IMR-90 (cell line): ENCODE results near the gene DAAM1. TPM values are rescaled to one million over a fixed set of nuclear protein-coding genes. Genes with fewer than 3 reads are reported as not detected.

Experiments
- ATAC-seq: fragments of 200-7000 bp; cut with Tn5 transposase; 2 replicates; pipeline ENCODE4 v1.9.1; 2020; ENCODE audit warnings: low read depth, mild to moderate bottlenecking, moderate library complexity
- BruUV-seq: library from RNA; stranded (reverse); fragments of 400-500 nt; replicated peaks from 2 replicates; lab custom pipeline; 2021; lab: Mats Ljungman, UMichigan
- CTCF ChIA-PET: fragments of 300-600 bp; formaldehyde crosslinking; extraction: SDS; loops from one replicate; lab custom pipeline; 2021; ENCODE audit warnings: antibody characterized with exemption; lab: Yijun Ruan, JAX
- POLR2A ChIA-PET: fragments of 300-600 bp; sonication (Branson Sonifier 250); formaldehyde crosslinking; loops from one replicate; lab custom pipeline; 2022; ENCODE audit warnings: antibody characterized with exemption; ENCODE audit not compliant: unreplicated experiment; lab: Charles Lee
- DNase-seq: peaks from one replicate; pipeline ENCODE4 v3.0.0; 2013
- H2AFZ ChIP-seq: replicated peaks from 2 replicates; pipeline ENCODE3; 2013; ENCODE audit warnings: low read length, mild to moderate bottlenecking; ENCODE audit not compliant: poor library complexity
- H2AK5ac ChIP-seq: 2 replicates; pipeline ENCODE4 v1.6.1; 2013; ENCODE audit warnings: low read depth, low read length, inconsistent platforms
- H2AK9ac ChIP-seq: replicated peaks from 2 replicates; pipeline ENCODE3; 2013; ENCODE audit warnings: mild to moderate bottlenecking, low read depth, low read length, moderate library complexity; ENCODE audit not compliant: poor library complexity
- H2BK120ac ChIP-seq: 2 replicates; pipeline ENCODE4 v1.6.1; 2013; ENCODE audit warnings: low read depth, low read length, inconsistent platforms
- H2BK15ac ChIP-seq: 3 replicates; pipeline ENCODE4 v1.6.1; 2013; ENCODE audit warnings: low read depth, low read length, inconsistent platforms
- H2BK20ac ChIP-seq: 2 replicates; pipeline ENCODE4 v1.6.1; 2013; ENCODE audit warnings: low read depth, mild to moderate bottlenecking, inconsistent platforms, low read length, moderate library complexity
- H2BK5ac ChIP-seq: 2 replicates; pipeline ENCODE4 v1.6.1; 2013; ENCODE audit warnings: mild to moderate bottlenecking, low read depth, low read length, inconsistent platforms; ENCODE audit not compliant: poor library complexity, severe bottlenecking
- H3K14ac ChIP-seq: replicated peaks from 2 replicates; pipeline ENCODE4 v1.6.1; 2013; ENCODE audit warnings: low read depth, low read length, inconsistent platforms
- H3K18ac ChIP-seq: 2 replicates; pipeline ENCODE4 v1.6.1; 2013; ENCODE audit warnings: low read depth, low read length, control low read depth
- H3K23ac ChIP-seq: 2 replicates; pipeline ENCODE4 v1.6.1; 2013; ENCODE audit warnings: low read depth, low read length, inconsistent platforms
- H3K27ac ChIP-seq: 2 replicates; pipeline ENCODE4 v1.5.1; 2013; ENCODE audit warnings: mild to moderate bottlenecking, control low read depth, low read length; ENCODE audit not compliant: insufficient read depth
- H3K27me3 ChIP-seq: 2 replicates; pipeline ENCODE4 v1.6.1; 2013; ENCODE audit warnings: low read length; ENCODE audit not compliant: control insufficient read depth, insufficient read depth
- H3K36me3 ChIP-seq: 2 replicates; pipeline ENCODE4 v1.6.1; 2013; ENCODE audit warnings: low read length, mixed read lengths; ENCODE audit not compliant: control insufficient read depth, insufficient read depth
- H3K4ac ChIP-seq: 2 replicates; pipeline ENCODE4 v1.6.1; 2013; ENCODE audit warnings: low read depth, low read length, inconsistent platforms
- H3K4me1 ChIP-seq: 2 replicates; pipeline ENCODE4 v1.6.1; 2013; ENCODE audit warnings: low read length, mixed read lengths; ENCODE audit not compliant: control insufficient read depth, insufficient read depth
- H3K4me2 ChIP-seq: 2 replicates; pipeline ENCODE4 v1.6.1; 2013; ENCODE audit warnings: low read depth, mild to moderate bottlenecking, control low read depth, low read length, moderate library complexity
- H3K4me3 ChIP-seq: 2 replicates; pipeline ENCODE4 v1.5.1; 2013; ENCODE audit warnings: low read depth, mild to moderate bottlenecking, control low read depth, low read length, moderate library complexity; ENCODE audit not compliant: insufficient read depth
- H3K56ac ChIP-seq: 2 replicates; pipeline ENCODE4 v1.6.1; 2013; ENCODE audit warnings: low read length, inconsistent platforms; ENCODE audit not compliant: insufficient read depth; ENCODE audit errors: extremely low read depth
- H3K79me1 ChIP-seq, 2 experiments: 2 replicates each; pipeline ENCODE4 v1.6.1; 2013; ENCODE audit warnings: low read length in 2 of 2, inconsistent platforms in 1 of 2, low read depth in 1 of 2
- H3K9ac ChIP-seq: 2 replicates; pipeline ENCODE4 v1.6.1; 2013; ENCODE audit warnings: low read depth, low read length, control low read depth
- H3K9me1 ChIP-seq: 2 replicates; pipeline ENCODE4 v1.6.1; 2013; ENCODE audit warnings: low read length, inconsistent platforms; ENCODE audit not compliant: insufficient read depth
- H3K9me3 ChIP-seq: 2 replicates; pipeline ENCODE4 v1.6.1; 2013; ENCODE audit warnings: low read length; ENCODE audit not compliant: control insufficient read depth, insufficient read depth
- H4K20me1 ChIP-seq: 2 replicates; pipeline ENCODE4 v1.6.1; 2013; ENCODE audit warnings: low read length, inconsistent platforms; ENCODE audit not compliant: insufficient read depth
- H4K5ac ChIP-seq: 2 replicates; pipeline ENCODE4 v1.6.1; 2013; ENCODE audit warnings: mild to moderate bottlenecking, low read depth, low read length, control low read depth
- H4K8ac ChIP-seq, 2 experiments: 2 replicates each; pipeline ENCODE4 v1.6.1; 2013; ENCODE audit warnings: low read depth in 2 of 2, low read length in 2 of 2, control low read depth in 1 of 2, inconsistent platforms in 1 of 2
- H4K91ac ChIP-seq: 2 replicates; pipeline ENCODE4 v1.6.1; 2013; ENCODE audit warnings: low read depth, low read length, inconsistent platforms; ENCODE audit not compliant: insufficient read depth
- BHLHE40 ChIP-seq: fragments of 150-350 bp; IDR thresholded peaks from 2 replicates; pipeline ENCODE4 v1.6.1; 2016; ENCODE audit warnings: mild to moderate bottlenecking, low read depth, low read length
- CEBPB ChIP-seq: IDR thresholded peaks from 2 replicates; pipeline ENCODE4 v1.6.1; 2012; ENCODE audit warnings: low read depth, low read length, improper control_type of control experiment
- CHD1 ChIP-seq: IDR thresholded peaks from 2 replicates; pipeline ENCODE4 v1.6.1; 2012; ENCODE audit warnings: low read depth, low read length, improper control_type of control experiment
- FOS ChIP-seq: fragments of 150-350 bp; IDR thresholded peaks from 2 replicates; pipeline ENCODE4 v1.6.1; 2016; ENCODE audit warnings: low read depth, low read length
- MAFK ChIP-seq: IDR thresholded peaks from 2 replicates; pipeline ENCODE4 v1.6.1; 2012; ENCODE audit warnings: low read depth, low read length, improper control_type of control experiment
- MAZ ChIP-seq: IDR thresholded peaks from 2 replicates; pipeline ENCODE4 v1.6.1; 2012; ENCODE audit warnings: low read depth, mild to moderate bottlenecking, low read length, improper control_type of control experiment, moderate library complexity, borderline replicate concordance
- MXI1 ChIP-seq: IDR thresholded peaks from 2 replicates; pipeline ENCODE4 v1.6.1; 2012; ENCODE audit warnings: low read depth, mild to moderate bottlenecking, low read length, moderate library complexity, borderline replicate concordance
- NFE2L2 ChIP-seq: fragments of 150-350 bp; IDR thresholded peaks from 2 replicates; pipeline ENCODE4 v1.6.1; 2016; ENCODE audit warnings: low read depth, mild to moderate bottlenecking, low read length
- POLR2A ChIP-seq: IDR thresholded peaks from 2 replicates; pipeline ENCODE4 v1.6.1; 2012; ENCODE audit warnings: mild to moderate bottlenecking, low read depth, low read length
- RAD21 ChIP-seq: IDR thresholded peaks from 2 replicates; pipeline ENCODE4 v1.6.1; 2012; ENCODE audit warnings: low read length, improper control_type of control experiment
- RCOR1 ChIP-seq: IDR thresholded peaks from 2 replicates; pipeline ENCODE4 v1.6.1; 2012; ENCODE audit warnings: mild to moderate bottlenecking, low read length, improper control_type of control experiment; ENCODE audit not compliant: insufficient replicate concordance
- SMC3 ChIP-seq: fragments of 150-350 bp; IDR thresholded peaks from 2 replicates; pipeline ENCODE4 v1.6.1; 2016; ENCODE audit warnings: low read depth, mild to moderate bottlenecking, antibody characterized with exemption, low read length, moderate library complexity
- WGBS, 2 experiments: methylation state at CpG; one replicate each; pipeline versions ENCODE4 v1.1.5 to v1.1.7; 2013; ENCODE audit warnings: missing lambda C conversion rate in 2 of 2; ENCODE audit not compliant: insufficient read length in 1 of 2; ENCODE audit errors: extremely low coverage in 2 of 2; 5-methylcytosine and 5-hydroxymethylcytosine counted together
- dilution Hi-C: fragments of 300-500 bp; cut with HindIII; formaldehyde crosslinking; loops from one replicate; pipeline ENCODE4 v1.14.3; 2018; ENCODE audit warnings: low sequenced_read_pairs; ENCODE audit not compliant: unreplicated experiment
- in situ Hi-C: fragments of 300-500 bp; cut with MboI; formaldehyde crosslinking; loops from 3 replicates; pipeline ENCODE4 v1.14.3; 2019; ENCODE audit warnings: low sequenced_read_pairs, inconsistent platforms, mixed read lengths
- intact Hi-C: fragments of 100-400 bp; cut with micrococcal nuclease; formaldehyde crosslinking; loops from 2 replicates; pipeline ENCODE4 v1.10.0; 2022
- polyA plus RNA-seq, 3 experiments: library from polyadenylated mRNA; depleted of rRNA; stranded (reverse); fragments of >200 nt; gene quantifications; 2 replicates each; pipeline ENCODE4 v1.2.3, GENCODE V29; 2012; ENCODE audit warnings: low replicate concordance in 1 of 3
- total RNA-seq: library from RNA; depleted of rRNA; stranded (reverse); fragments of >200 nt; gene quantifications from 2 replicates; pipeline ENCODE4 v1.2.3, GENCODE V29; 2012
- TF ChIP-seq, protein P1 (sequence below): fragments of 150-350 bp; IDR thresholded peaks from 2 replicates; pipeline ENCODE4 v1.6.1; 2016; ENCODE audit warnings: low read depth, mild to moderate bottlenecking, low read length, moderate library complexity, borderline replicate concordance
- TF ChIP-seq, protein P2 (sequence below): fragments of 150-350 bp; IDR thresholded peaks from 2 replicates; pipeline ENCODE4 v1.6.1; 2017; ENCODE audit warnings: mild to moderate bottlenecking, antibody characterized with exemption, low read length, low read depth
- TF ChIP-seq, protein P3 (sequence below): conservative IDR thresholded peaks from 2 replicates; pipeline ENCODE4 v1.5.1; 2012; ENCODE audit warnings: mild to moderate bottlenecking, low read depth, low read length, improper control_type of control experiment

DAAM1 gene
- total and polyA plus RNA-seq, 2 of the 4 experiments (the other 2 are of a cell fraction) = 4.8 to 5.4 TPM

DNA sequence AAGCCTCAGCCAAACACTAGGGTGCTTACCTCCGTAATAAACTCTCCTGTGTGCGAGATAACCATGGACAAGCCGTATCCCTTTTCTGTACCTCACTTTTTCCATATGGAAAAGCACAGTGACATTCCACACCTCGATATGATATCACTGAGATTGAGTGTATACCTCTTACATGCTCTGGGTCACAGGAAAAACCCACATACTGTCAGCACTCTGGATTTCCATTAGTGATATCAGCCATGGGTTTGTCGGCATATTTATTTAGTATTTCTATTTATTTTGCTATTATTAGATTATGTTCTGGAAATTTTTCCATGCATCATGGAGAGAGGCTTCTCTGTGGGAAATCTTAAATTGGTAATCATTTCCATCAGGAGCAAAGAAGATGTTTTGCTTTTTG lies 28.0 kb upstream of the DAAM1 start:
- H2AK9ac ChIP-seq = no peak overlapping the region
- H4K5ac ChIP-seq = no peak overlapping the region
- in situ Hi-C loops (no loop called here), intact Hi-C loops (no loop called here), dilution Hi-C loops (no loop called here)
- WGBS, 2 experiments = no CpG with 5 or more reads among the region's 5 CpGs
- no peak overlapping the region for H3K27ac ChIP-seq
- no peak overlapping the region for H2BK20ac ChIP-seq
- ChIA-PET CTCF (no interaction called here), POLR2A (no interaction called here)
- no peak for TF ChIP-seq FOS
- TF ChIP-seq, protein P1, sequence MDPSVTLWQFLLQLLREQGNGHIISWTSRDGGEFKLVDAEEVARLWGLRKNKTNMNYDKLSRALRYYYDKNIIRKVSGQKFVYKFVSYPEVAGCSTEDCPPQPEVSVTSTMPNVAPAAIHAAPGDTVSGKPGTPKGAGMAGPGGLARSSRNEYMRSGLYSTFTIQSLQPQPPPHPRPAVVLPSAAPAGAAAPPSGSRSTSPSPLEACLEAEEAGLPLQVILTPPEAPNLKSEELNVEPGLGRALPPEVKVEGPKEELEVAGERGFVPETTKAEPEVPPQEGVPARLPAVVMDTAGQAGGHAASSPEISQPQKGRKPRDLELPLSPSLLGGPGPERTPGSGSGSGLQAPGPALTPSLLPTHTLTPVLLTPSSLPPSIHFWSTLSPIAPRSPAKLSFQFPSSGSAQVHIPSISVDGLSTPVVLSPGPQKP = no peak
- TF ChIP-seq MXI1 = no peak
- TF ChIP-seq RAD21 = no peak
- no peak for TF ChIP-seq CEBPB
- no peak for TF ChIP-seq RCOR1
- no peak for TF ChIP-seq MAZ
- TF ChIP-seq BHLHE40 = no peak
- TF ChIP-seq, protein P2, sequence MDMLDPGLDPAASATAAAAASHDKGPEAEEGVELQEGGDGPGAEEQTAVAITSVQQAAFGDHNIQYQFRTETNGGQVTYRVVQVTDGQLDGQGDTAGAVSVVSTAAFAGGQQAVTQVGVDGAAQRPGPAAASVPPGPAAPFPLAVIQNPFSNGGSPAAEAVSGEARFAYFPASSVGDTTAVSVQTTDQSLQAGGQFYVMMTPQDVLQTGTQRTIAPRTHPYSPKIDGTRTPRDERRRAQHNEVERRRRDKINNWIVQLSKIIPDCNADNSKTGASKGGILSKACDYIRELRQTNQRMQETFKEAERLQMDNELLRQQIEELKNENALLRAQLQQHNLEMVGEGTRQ = no peak
- no peak for TF ChIP-seq MAFK
- no peak for TF ChIP-seq NFE2L2
- no peak for TF ChIP-seq CHD1
- TF ChIP-seq, protein P3, sequence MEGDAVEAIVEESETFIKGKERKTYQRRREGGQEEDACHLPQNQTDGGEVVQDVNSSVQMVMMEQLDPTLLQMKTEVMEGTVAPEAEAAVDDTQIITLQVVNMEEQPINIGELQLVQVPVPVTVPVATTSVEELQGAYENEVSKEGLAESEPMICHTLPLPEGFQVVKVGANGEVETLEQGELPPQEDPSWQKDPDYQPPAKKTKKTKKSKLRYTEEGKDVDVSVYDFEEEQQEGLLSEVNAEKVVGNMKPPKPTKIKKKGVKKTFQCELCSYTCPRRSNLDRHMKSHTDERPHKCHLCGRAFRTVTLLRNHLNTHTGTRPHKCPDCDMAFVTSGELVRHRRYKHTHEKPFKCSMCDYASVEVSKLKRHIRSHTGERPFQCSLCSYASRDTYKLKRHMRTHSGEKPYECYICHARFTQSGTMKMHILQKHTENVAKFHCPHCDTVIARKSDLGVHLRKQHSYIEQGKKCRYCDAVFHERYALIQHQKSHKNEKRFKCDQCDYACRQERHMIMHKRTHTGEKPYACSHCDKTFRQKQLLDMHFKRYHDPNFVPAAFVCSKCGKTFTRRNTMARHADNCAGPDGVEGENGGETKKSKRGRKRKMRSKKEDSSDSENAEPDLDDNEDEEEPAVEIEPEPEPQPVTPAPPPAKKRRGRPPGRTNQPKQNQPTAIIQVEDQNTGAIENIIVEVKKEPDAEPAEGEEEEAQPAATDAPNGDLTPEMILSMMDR = no peak
- TF ChIP-seq SMC3 = no peak
- TF ChIP-seq POLR2A = no peak
- no peak overlapping the region for H3K4me2 ChIP-seq
- peaks cover 4% of the 10 kb centered on the region; the same call in 1 of the 2 replicates for H3K9me1 ChIP-seq
- peaks cover 23% of the 10 kb centered on the region for H3K27me3 ChIP-seq
- H3K79me1 ChIP-seq = no peaks in the 10 kb centered on the region
- no peak overlapping the region for H3K23ac ChIP-seq
- H4K91ac ChIP-seq = no peak overlapping the region
- no peak overlapping the region for H3K14ac ChIP-seq
- DNase-seq (no peak), ATAC-seq (no peak)
- no peak overlapping the region for H2AK5ac ChIP-seq
- H3K4ac ChIP-seq = no peak overlapping the region
- H4K8ac ChIP-seq = no peak overlapping the region
- BruUV-seq = no TSS peak
- H3K9me3 ChIP-seq = peaks cover 3% of the 10 kb centered on the region; the same call in 1 of the 2 replicates
- no peak overlapping the region for H2BK5ac ChIP-seq
- H3K18ac ChIP-seq = no peak overlapping the region
- H3K56ac ChIP-seq = no peak overlapping the region
- no peak overlapping the region for H3K4me3 ChIP-seq
- peaks cover 5% of the 10 kb centered on the region for H3K4me1 ChIP-seq
- no peak overlapping the region for H2BK15ac ChIP-seq
- no peaks in the 10 kb centered on the region for H4K20me1 ChIP-seq
- no peak overlapping the region for H3K9ac ChIP-seq
- no peaks in the 10 kb centered on the region for H3K36me3 ChIP-seq
- H2BK120ac ChIP-seq = no peak overlapping the region
- H2AFZ ChIP-seq = no peak overlapping the region
